HG03175 (cell line): ENCODE measurements around the gene PPP2R3B.
"Not testable (repeated sequence)": the region's sequence is repeated elsewhere in the genome, so short reads cannot be mapped to it uniquely, and the experiment has no call there.

Experiments
- ATAC-seq: cut with Tn5 transposase; IDR thresholded peaks from one replicate; pipeline ENCODE4 v1.9.1; 2021; ENCODE audit warnings: mild to moderate bottlenecking, moderate library complexity; ENCODE audit not compliant: unreplicated experiment

Gene PPP2R3B

GRCh38 chrX:404656-405055 is 17.9 kb upstream of the PPP2R3B start:
- ATAC-seq = no peak

GRCh38 chrX:402857-403256 is 16.1 kb upstream of the PPP2R3B start:
- ATAC-seq = no peak

- ATAC-seq = no peak
Observed at GRCh38 chrX:400258-400657, 13.6 kb upstream of the PPP2R3B start.

- ATAC-seq = no peak
Observed at GRCh38 chrX:397575-397974, 10.9 kb upstream of the PPP2R3B start.

GRCh38 chrX:394830-395229 is 8.1 kb upstream of the PPP2R3B start:
- ATAC-seq = no peak

- no peak for ATAC-seq
Observed at GRCh38 chrX:392575-392846, 5.8 kb upstream of the PPP2R3B start.

GRCh38 chrX:391717-392574 is 5.2 kb upstream of the PPP2R3B start:
- ATAC-seq = no peak

GRCh38 chrX:390459-390858 is 3.8 kb upstream of the PPP2R3B start:
- ATAC-seq = no peak

- ATAC-seq = no peak
Observed at GRCh38 chrX:389021-389441, 2.3 kb upstream of the PPP2R3B start.

- no peak for ATAC-seq
Observed at GRCh38 chrX:387729-388128, 1.0 kb upstream of the PPP2R3B start.

- ATAC-seq = peak; percentile 25
Observed at GRCh38 chrX:386239-386767, 404 bp downstream of the PPP2R3B start.

GRCh38 chrX:385736-386135 is 971 bp downstream of the PPP2R3B start:
- ATAC-seq = not testable (repeated sequence)

GRCh38 chrX:384861-385260 is 1.8 kb downstream of the PPP2R3B start:
- ATAC-seq = no peak

GRCh38 chrX:378443-378842 is 8.3 kb downstream of the PPP2R3B start:
- ATAC-seq = no peak

- ATAC-seq = not testable (repeated sequence)
Observed at GRCh38 chrX:376206-376605, 10.5 kb downstream of the PPP2R3B start.

GRCh38 chrX:375181-376036 is 11.3 kb downstream of the PPP2R3B start:
- no peak for ATAC-seq

GRCh38 chrX:374596-374995 is 12.1 kb downstream of the PPP2R3B start:
- no peak for ATAC-seq

GRCh38 chrX:373641-374471 is 12.9 kb downstream of the PPP2R3B start:
- no peak for ATAC-seq

GRCh38 chrX:372856-373640 is 13.7 kb downstream of the PPP2R3B start:
- ATAC-seq = no peak

- ATAC-seq = no peak
Observed at GRCh38 chrX:371907-372306, 14.8 kb downstream of the PPP2R3B start.
